Transverse colon (tissue), 4 donors: ENCODE measurements around the gene GTF2F2.

Source experiments
- CTCF ChIP-seq, 5 experiments: fragments of 200-600 bp in 3 of 5; fragments of 450-650 bp in 2 of 5; sonication (generic) in 3 of 5; IDR thresholded peaks; 1 replicate in 2 of 5; 2 replicates in 3 of 5; pipeline ENCODE4 v1.5.1; 2016 to 2017; ENCODE audit warnings: antibody characterized with exemption in 5 of 5, inconsistent platforms in 3 of 5, mild to moderate bottlenecking in 2 of 5, moderate library complexity in 1 of 5
- POLR2A ChIP-seq: fragments of 450-650 bp; IDR thresholded peaks from one replicate; pipeline ENCODE4 v1.6.1; 2016; ENCODE audit warnings: antibody characterized with exemption, mild to moderate bottlenecking, moderate library complexity
- POLR2AphosphoS5 ChIP-seq, 3 donors: sonication (generic); formaldehyde crosslinking; IDR thresholded peaks; one replicate each; pipeline ENCODE4 v1.6.1; 2016; ENCODE audit warnings: antibody characterized with exemption in 3 of 3

GRCh38 chr13:45143346-45143751 is 23.0 kb downstream of the GTF2F2 start:
- TF ChIP-seq POLR2AphosphoS5 (IDR thresholded peaks at IDR 0.05): no peak
- TF ChIP-seq CTCF (IDR thresholded peaks at IDR 0.05): no peak
- TF ChIP-seq POLR2A: no peak
